ENCODE measurements around the gene UACA.
"Not testable (repeated sequence)": the region's sequence is repeated elsewhere in the genome, so short reads cannot be mapped to it uniquely, and the experiment has no call there.

Gene UACA, protein sequence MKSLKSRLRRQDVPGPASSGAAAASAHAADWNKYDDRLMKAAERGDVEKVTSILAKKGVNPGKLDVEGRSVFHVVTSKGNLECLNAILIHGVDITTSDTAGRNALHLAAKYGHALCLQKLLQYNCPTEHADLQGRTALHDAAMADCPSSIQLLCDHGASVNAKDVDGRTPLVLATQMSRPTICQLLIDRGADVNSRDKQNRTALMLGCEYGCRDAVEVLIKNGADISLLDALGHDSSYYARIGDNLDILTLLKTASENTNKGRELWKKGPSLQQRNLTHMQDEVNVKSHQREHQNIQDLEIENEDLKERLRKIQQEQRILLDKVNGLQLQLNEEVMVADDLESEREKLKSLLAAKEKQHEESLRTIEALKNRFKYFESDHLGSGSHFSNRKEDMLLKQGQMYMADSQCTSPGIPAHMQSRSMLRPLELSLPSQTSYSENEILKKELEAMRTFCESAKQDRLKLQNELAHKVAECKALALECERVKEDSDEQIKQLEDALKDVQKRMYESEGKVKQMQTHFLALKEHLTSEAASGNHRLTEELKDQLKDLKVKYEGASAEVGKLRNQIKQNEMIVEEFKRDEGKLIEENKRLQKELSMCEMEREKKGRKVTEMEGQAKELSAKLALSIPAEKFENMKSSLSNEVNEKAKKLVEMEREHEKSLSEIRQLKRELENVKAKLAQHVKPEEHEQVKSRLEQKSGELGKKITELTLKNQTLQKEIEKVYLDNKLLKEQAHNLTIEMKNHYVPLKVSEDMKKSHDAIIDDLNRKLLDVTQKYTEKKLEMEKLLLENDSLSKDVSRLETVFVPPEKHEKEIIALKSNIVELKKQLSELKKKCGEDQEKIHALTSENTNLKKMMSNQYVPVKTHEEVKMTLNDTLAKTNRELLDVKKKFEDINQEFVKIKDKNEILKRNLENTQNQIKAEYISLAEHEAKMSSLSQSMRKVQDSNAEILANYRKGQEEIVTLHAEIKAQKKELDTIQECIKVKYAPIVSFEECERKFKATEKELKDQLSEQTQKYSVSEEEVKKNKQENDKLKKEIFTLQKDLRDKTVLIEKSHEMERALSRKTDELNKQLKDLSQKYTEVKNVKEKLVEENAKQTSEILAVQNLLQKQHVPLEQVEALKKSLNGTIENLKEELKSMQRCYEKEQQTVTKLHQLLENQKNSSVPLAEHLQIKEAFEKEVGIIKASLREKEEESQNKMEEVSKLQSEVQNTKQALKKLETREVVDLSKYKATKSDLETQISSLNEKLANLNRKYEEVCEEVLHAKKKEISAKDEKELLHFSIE (N-terminal part only)
- total RNA-seq = 2.3 to 24.5 (median 10.4) reads per million in 18 experiments

GRCh38 chr15:70763120-70763949 is at the start of gene UACA:
TSS of gene UACA (minus strand) at chr15:70763558. CDS start at chr15:70763407, 151 bp downstream.
- DNase-seq = peak; percentile 84 to 92

DNA sequence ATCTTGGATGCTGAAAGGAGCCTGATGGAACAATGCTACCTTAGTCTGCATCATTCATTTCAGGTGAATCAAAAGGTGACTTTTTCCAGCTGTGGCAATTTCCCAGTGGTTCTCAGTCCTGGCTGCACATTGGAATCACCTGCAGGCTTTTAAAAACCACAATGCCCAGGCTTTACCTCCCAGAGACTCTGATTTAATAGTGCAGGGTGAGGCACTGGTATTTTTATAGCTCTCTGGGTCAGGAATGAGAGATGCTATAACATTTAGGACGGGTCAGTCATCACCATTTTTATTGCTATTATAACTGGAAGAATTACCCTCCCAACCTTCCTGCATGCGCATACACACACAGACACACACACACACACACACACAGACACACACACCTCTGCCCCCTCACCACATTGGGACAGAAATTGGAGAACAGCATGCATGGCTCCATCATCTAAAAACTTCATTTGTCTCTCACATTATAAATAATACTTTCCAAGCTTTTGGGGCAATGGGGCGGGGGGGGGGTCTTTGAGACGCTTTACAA is 49.5 kb upstream of the UACA start:
- no peak for DNase-seq

GRCh38 chr15:70810916-70811578 is 47.7 kb upstream of the UACA start:
- no peak for DNase-seq

DNA sequence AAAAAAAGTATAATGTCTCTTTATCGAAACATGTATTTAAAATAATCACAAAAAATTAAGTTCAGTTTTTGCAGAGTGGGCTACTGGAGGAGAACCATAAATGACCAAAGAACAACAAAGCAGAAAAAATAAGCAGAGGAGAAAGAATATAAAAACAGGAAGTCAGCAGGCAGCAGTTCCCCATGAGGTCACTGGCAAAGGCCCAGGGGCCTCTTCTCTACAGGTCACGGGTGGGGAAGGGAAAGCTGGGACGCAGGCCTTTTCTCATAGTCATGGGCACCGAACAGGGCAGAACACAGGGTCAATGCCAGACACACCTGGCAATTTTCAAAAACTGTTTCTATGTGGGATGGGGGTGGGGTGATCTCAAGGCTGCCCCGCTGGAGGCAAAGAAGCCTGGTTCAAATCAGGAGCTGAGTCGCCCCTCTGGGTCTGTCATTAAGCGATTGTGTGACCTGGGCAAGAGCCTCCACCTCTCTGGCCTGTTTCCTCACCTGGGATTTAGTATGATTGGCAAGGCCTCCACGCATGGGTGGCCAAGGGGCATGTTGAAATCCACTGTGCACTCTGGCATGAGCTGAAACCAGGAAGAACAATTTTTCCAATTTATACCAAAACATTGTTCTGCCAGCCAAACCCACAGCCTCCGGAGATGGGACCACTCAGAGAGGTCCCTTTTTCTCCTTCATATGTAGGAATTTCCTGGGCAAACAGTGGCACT is 43.8 kb upstream of the UACA start:
- peak; percentile 74 to 80 for DNase-seq

DNA sequence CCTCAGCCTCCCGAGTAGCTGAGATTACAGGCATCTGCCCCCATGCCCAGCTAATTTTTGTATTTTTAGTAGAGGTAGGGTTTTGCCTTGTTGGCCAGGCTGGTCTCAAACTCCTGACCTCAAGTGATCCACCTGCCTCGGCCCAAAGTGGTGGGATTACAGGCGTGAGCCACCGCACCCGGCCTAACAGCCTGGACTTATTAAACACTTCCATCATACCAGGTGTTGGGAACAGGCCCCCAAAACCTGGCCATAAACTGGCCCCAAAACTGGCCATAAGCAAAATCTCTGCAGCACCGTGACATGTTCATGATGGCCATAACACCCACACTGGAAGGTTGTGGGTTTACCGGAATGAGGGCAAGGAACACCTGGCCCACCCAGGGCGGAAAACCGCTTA is 41.0 kb upstream of the UACA start:
- DNase-seq = not testable (repeated sequence)

DNA sequence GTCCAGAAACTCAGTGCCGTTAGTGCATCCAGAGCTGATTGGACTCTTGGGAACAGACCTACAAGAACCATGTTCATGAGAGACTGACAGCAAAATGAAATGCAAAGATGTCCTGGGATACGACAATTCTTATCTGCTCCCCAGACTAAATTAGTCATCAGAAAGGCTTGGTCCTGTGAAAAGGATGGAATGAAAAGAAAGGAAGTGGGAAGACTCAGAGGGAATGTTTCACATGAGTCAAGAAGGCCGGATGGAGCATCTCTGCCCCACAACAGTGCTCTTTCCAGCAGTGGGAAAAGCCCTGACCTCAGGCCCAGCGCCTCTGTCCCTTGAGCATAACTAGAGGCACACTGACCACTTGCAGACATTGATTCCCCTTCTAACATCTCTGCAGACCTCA is 39.3 kb upstream of the UACA start:
- no peak for DNase-seq

DNA sequence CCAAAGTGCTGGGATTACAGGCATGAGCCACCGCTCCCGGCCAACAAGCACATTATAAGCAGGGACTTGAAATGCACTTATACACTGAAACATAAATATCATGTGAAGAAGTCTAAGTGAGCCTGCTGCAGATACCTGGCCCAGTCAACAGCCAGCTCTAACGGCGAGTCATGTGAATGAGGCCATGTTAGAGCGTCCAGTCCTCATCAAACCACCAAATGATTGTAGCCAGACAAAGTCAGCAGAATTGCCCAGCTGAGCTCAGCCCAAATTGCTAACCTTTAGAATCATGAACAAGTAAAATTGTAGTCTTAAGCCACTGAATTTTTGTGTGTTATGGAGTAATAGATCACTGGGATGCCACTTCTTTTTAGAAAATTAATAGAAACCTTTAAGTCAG is 37.8 kb upstream of the UACA start:
- DNase-seq = no peak

DNA sequence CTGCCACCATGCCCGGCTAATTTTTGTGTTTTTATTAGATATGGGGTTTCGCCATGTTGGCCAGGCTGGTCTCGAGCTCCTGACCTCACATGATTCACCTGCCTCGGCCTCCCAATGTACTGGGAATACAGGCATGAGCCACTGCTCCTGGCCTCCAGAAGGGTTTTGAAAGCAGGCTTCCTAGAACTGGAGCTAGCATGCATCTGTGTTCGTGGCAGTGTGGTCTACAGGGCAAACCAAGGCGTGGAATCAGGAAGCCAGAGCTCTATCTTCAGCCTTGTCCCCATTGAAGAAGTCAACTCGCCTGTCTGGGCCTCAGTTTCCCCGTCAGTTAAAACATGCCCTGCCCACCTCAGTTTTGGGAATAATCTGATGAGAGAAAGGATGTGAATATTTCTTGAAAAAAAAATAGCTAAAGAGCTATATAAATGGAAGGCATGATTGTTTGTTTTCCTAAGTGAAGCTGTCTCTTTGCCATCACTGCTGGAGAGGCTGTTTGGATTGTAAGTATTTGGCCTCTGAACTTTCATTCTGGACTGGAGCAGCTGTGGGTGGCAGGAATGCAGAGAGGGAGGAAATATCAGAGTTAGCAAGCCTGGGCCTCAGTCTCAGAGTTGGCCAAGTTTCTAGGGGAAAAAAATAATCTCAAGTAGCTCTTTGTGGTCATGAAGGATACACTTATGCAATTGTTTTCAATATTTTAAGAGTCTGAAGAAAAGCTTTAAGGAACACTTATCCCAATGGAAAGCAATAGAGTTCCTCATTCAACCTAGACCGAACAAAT is 36.5 kb upstream of the UACA start:
- no peak for DNase-seq

DNA sequence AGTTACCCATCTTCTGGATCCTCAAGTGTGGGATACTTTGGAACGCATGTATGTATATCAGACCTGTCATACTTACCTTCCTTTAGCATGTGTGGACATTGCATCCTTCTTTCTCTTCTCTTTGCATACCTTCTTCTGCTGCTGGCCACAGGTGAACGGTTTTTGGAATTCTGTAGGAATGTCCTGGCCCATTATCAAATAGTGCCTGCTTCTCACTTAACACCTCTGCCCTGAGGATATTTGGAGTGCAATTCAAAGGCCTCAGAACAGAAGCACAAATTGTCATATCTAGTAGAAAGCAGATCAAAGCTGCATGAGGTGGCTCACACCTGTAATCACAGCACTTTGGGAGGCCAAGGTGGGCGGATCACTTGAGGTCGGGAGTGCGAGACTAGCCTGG is 34.1 kb upstream of the UACA start:
- no peak for DNase-seq

DNA sequence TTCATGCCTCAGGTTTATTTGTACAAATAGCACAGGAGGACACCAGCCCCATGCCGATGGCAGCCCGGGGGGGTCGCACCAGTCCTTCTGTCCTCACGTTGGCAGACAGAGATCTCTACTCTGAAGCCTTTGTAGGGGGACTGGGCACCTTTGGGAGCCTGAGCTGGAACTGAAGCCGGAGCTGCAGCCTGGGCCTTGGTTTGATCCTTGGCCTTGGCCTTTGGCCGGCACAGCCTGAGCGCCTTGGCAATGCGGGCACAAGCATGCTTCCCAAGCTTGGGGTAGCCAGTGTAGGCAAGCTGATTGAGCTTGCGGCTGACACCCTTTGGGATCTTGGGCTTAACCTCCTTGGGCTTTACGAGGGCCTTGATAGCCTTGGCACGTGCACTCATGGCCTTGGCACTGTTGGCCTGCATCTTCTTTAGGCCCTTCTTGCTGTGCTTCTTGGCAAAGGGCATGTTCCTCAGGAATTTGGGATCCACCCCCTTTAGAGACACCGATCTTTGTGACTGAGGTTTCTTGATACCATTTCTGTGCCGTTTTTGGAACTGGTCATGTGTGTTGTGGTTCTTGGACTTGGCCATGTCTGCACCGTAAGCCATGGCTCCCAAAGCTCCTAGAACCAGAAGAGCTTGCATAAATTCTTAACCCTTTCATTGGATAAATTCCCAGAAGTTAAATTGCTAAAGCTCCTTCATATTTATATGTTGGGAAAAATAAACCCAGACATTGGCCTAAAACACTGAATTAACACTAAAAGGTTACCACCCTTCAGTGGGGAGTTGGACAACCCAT is 33.4 kb upstream of the UACA start:
- DNase-seq = no peak

DNA sequence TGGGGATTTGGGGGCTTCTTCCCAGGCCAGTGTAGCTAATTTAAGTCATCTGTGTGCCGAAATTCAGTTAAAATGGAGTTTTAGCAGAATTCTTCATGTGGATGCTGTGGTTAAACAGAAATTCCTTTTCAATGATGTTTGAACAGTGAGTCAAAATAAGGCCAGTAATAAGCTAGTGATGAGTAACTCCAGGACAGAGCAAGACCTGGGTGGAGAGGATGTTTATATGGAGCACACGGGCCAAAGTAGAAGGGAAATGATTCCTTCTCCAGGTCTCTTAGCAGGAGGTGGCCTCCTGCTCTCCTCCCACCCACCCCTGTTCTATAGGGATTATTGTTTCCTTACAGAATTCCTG is 31.9 kb upstream of the UACA start:
- no peak for DNase-seq

DNA sequence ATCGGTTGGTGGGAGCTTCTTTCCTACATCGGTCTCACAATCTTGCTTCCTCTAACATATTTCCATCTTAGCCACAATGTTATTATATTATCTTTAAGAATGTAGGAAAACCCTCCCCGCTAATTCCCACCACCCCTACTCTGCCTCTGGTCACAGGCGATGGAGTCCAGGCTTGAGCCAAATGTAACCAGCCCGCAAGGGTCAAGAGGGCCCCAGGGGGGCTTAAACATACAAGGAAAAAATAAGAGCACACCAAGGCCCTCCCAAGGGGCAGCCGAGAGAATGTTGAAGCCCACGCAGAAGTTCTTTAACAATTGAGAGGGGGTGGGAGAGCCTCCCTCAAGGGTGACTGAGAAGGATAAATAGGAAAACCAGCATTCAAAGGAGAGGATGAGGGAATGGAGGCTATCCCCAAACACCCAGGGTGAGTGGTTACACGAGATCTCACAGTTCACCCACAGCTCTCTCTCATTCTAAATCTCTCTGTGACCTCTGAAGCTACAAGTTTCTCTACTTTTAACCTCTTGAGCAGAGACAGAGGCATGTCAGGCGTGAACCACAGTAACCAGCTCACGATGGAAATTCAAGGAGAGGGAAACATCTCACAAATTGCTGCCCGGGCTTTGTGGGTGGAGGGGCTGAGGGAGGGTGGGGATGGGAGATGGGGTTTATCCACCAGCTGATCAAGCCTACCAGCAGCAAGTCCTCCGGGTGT is 31.4 kb upstream of the UACA start:
- no peak for DNase-seq

DNA sequence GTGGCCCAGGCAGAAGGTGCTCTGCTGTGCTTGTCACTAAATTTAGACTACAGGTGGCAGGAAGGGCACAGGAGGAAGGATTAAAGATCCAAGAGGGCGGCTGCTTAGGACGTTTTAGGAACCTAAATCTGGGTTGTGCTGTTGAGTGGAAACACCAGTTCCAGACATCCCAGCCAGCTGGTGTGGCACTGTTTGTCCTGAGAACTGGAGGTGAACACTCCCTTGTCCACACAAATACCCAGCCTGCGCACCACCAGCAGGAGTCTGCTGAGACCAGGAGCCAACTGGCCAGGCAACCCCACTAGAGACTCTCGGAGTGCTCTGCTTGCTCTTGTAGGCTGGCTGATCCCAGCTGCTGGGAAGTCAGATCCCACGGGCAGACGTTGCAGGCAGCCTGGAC is 30.3 kb upstream of the UACA start:
- DNase-seq = no peak

DNA sequence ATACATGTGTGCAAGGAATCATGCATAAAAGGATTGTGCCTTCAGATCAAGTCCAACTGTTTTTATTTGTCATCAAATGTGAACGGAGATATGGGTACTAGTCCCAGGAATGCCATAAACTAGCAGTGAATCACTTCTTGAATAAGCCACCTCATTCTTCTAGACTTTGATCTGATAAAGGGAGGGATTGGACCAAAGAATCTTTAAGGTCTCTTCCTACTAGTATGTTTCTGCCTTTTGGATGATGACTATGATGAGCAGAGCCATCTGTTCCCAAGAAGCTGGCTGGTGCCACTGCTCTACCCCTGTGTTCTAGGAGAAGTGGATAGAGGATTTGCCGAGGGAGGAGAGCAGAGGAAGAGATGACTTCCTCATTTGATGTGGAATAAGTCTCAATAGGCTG is 28.8 kb upstream of the UACA start:
- no peak for DNase-seq

DNA sequence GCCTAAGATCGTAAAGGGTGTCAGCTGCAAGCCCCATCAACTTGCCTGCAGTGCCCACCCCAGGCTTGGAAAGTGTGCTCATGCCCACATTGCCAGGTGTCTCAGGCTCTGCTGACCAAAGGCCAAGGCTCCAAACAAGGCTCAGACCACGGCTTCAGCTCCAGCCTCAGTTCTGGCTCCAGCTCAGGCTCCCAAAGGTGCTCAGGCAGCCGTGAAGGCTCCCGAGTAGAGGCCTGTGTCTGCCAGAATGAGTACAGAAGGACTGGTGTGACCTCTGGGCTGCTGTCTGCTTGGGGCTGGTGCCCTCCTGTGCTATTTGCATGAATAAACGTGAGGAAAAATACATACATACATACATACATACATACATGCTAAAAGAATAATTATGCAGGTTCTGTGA is 27.9 kb upstream of the UACA start:
- DNase-seq = no peak

DNA sequence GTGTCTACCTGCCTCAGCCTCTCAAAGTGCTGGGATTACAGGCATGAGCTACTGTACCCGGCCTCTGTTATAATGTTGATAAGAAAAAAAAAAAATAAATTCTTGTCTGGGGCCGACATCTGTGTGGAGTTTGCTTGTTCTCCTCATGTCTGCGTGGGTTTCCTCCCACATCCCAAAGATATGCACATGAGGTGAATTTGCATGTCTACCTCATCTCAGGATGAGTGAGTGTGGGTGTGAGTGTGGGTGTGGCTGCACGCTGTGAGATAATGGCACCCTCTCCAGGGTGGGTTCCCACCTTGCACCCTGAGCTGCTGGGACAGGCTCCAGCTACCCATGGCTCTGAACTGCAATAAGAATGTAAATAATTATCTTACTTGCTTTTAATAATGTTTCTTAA is 25.9 kb upstream of the UACA start:
- no peak for DNase-seq

GRCh38 chr15:70788114-70789049 is 25.0 kb upstream of the UACA start:
- DNase-seq = no peak

Data from inflammatory macrophage (primary cell).